GM13976 (cell line): ENCODE data around the gene SDHAF2.
"Not testable (repeated sequence)": the region's sequence is repeated elsewhere in the genome, so short reads cannot be mapped to it uniquely, and the experiment has no call there.

ENCODE experiments used
- DNase-seq: peaks from one replicate; pipeline ENCODE4 v3.0.0; 2012; ENCODE audit warnings: low spot score
- in situ Hi-C: fragments of 300-500 bp; cut with MboI; formaldehyde crosslinking; loops from one replicate; pipeline ENCODE4 v1.12.0; 2022; ENCODE audit warnings: low sequenced_read_pairs, mixed read lengths, inconsistent platforms; ENCODE audit not compliant: unreplicated experiment
- TF ChIP-seq, protein P1 (sequence below): IDR thresholded peaks from 2 replicates; pipeline ENCODE4 v1.5.1; 2012; ENCODE audit warnings: borderline replicate concordance, mild to moderate bottlenecking; ENCODE audit not compliant: insufficient read depth; ENCODE audit errors: extremely low read depth, missing control alignments, control extremely low read depth

Gene SDHAF2

DNA sequence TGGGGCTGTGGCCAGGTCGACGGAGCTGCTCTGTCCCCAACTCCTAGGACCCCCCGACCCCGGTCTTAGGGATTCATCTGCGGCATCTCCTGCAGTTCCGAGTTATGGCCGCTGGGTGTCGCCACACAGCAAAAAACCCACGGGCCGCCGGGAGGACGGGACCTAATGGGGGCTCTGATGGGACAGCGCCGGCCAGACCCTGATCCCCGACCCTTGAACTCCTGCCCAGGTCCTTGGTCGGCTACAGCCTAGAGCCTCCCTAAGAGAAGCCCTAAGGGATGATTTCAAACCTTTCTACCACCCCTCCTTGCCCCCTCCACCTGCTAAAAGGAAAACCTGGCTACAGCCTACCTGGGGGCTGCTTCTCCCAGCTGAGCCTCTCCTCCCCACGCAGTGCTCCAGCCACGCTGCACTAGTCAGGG is 47.8 kb downstream of the SDHAF2 start:
- in situ Hi-C loops: no loop called here
- peak; percentile 85 for DNase-seq
- TF ChIP-seq, protein P1, sequence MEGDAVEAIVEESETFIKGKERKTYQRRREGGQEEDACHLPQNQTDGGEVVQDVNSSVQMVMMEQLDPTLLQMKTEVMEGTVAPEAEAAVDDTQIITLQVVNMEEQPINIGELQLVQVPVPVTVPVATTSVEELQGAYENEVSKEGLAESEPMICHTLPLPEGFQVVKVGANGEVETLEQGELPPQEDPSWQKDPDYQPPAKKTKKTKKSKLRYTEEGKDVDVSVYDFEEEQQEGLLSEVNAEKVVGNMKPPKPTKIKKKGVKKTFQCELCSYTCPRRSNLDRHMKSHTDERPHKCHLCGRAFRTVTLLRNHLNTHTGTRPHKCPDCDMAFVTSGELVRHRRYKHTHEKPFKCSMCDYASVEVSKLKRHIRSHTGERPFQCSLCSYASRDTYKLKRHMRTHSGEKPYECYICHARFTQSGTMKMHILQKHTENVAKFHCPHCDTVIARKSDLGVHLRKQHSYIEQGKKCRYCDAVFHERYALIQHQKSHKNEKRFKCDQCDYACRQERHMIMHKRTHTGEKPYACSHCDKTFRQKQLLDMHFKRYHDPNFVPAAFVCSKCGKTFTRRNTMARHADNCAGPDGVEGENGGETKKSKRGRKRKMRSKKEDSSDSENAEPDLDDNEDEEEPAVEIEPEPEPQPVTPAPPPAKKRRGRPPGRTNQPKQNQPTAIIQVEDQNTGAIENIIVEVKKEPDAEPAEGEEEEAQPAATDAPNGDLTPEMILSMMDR: peak; percentile 89

DNA sequence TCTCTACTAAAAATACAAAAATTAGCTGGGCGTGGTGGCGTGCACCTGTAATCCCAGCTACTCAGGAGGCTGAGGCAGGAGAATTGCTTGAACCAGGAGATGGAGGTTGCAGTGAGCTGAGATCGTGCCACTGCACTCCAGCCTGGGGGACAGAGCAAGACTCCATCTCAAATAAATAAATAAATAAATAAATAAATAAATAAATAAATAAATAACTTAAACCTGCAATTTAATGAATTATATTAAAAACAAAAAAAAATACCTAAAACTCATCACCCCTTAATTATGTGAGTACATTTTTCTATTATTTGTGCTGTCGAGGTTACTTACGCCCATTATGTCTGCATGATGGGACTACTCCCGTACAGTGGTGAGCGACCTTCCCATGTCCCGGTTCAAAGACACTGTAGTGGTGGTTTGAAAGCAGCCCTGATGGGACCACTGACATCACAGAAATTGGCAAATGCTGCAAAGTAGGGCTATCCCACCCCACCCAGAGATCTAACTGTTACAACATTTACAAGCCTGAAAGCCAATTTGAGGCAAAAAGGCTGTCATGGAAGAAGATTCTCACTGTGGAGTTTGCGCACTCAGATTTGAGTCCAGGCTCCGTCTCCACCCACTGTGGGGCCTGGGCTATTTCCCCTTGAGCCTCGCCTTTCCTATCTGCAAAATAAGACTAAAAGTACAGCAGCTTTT is 49.6 kb downstream of the SDHAF2 start:
- in situ Hi-C loops, DNase-seq: not testable (repeated sequence)

DNA sequence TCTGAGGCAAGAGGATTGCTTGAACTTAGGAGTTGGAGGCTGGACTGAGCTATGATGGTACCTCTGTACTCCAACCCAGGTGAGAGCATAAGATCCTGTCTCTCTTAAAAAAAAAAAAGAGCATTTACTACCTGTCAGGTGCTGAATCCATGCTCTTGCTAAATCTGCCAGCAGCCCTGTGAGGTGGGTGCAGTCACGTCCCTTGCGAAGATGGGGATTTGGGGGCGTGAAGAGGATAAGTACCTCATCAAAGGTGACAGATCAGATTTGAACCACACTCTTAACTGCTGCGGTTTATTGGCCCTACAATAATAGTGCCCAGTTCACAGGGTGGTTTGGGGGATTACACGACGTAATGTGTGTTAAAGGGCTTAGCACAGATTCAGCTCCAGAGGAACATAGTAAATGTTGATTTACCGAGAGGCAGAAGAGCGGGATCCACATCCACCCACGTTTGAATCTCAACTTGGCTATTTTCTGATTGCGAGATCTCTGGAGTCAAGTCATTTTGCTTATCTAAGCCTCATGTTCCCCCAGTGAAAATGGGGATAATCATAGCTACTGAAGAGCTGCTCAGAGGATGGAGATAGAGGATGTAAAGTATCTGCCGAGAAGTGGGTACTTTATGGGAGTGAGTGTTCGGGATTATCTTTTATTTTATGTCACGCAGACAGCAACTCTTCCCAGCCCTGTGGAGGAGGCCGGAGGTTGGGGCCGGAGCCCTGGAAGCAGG is 50.5 kb downstream of the SDHAF2 start:
- TF ChIP-seq, protein P1: no peak
- DNase-seq: no peak
- in situ Hi-C loops: no loop called here

DNA sequence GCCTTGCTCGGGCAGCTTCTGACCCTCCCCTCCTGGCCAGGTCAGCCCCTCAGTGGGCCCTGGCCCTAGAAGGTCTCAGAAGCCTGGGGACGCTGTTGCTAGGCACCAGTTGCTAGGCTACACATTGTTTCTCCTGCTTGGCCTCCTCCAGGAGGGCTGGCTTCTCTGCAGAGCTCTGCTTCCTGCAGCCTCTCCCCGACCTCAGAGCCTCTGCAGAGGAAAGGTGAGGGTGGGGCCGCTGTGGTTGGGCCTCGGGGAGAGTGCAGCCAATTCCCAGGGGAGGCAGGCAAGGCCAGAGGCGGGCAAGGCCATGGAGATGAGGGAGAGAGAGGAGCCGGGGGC is 51.0 kb downstream of the SDHAF2 start:
- in situ Hi-C loops: no loop called here
- TF ChIP-seq, protein P1: no peak
- no peak for DNase-seq

DNA sequence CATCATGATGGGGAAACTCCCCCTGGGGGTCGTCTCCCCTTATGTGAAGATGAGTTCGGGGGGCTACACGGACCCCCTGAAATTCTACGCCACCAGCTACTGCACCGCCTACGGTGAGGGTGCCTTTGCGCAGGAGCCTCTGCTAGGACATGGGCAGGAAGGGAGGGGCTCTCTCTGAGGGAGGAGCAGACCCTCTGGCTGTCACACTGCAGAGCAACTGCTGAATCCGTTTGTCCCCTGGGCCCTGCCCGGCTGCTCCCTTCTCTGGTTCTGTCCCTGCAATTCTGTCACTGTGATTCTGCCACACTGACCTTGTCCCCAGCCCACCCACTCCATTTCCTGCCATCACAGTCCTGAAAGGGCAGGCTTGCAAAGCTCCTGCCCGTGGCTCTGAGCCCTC is 51.9 kb downstream of the SDHAF2 start:
- in situ Hi-C loops: no loop called here
- DNase-seq: no peak
- TF ChIP-seq, protein P1: no peak

DNA sequence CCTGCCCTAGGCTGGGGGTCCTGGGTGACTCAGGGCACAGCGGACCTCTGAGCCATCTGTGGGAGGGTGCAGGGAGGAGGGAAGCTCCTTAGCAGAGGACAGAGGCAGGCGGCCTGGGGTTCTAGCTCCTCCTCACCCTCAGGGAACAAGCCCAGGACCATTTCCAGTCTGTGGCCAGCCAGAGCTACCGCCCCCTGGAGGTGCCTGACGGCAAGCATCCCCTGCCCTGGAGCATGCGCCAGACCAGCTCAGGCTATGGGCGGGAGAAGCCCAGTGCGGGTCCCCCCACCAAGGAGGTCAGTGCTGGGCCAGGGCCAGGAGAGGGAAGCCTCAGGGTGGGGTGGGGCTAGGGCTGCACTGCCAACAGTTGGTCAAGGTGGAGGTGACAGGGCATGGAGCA is 52.6 kb downstream of the SDHAF2 start:
- TF ChIP-seq, protein P1: peak; percentile 52
- peak; percentile 75 for DNase-seq
- in situ Hi-C loops: no loop called here

DNA sequence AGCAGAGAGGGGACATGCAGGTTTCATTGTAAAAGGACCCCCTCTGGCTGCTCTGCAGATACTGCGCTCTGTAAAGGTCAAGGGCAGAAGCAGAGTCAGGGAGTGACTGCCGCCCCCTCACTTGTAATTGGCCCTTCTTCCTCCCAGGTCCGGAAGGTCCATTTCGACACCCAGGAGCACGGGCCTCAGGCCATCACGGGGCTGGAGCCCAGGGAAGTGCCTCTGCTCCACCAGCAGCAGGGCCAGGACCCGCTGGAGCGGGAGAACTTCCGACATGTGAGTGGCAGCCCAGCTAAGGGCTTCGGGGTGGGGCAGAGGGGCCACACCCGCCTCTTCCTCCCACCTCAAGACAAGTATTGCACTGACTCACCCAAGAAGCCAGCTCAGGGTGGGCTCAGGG is 54.6 kb downstream of the SDHAF2 start:
- TF ChIP-seq, protein P1: no peak
- no peak for DNase-seq
- in situ Hi-C loops: no loop called here
